Cerebellar nuclear complex (tissue), 1 donor: Measurements from ENCODE around the gene HS1BP3.
A peak's percentile ranks its signal among the peaks of the same experiment; 100 is the strongest.

Source experiments
- DNase-seq, 2 experiments: peaks; one replicate each; lab custom pipeline; 2025; lab: John Stamatoyannopoulos, UW

The HS1BP3 gene

GRCh38 chr2:20650877-20651730 lies at the start of gene HS1BP3:
Gene HS1BP3, minus strand, starts transcription at chr2:20651098. Its CDS starts 35 bp downstream, at chr2:20651063.
- DNase-seq, result peak; percentile 8 to 33

GRCh38 chr2:20698916-20699613 lies 48.2 kb upstream of the HS1BP3 start:
- no peak for DNase-seq

GRCh38 chr2:20697322-20697934 lies 46.5 kb upstream of the HS1BP3 start:
- DNase-seq, result no peak

- DNase-seq, result no peak
Measured at GRCh38 chr2:20696366-20696765, 45.5 kb upstream of the HS1BP3 start.

GRCh38 chr2:20693317-20693716 lies 42.4 kb upstream of the HS1BP3 start:
- DNase-seq, result no peak

- DNase-seq, result no peak
Measured at GRCh38 chr2:20692081-20692480, 41.2 kb upstream of the HS1BP3 start.

GRCh38 chr2:20691076-20691734 lies 40.3 kb upstream of the HS1BP3 start:
- no peak for DNase-seq

- DNase-seq, result no peak
Measured at GRCh38 chr2:20689428-20690264, 38.7 kb upstream of the HS1BP3 start.

- DNase-seq, result no peak
Measured at GRCh38 chr2:20687260-20687832, 36.4 kb upstream of the HS1BP3 start.

GRCh38 chr2:20684581-20685063 lies 33.7 kb upstream of the HS1BP3 start:
- no peak for DNase-seq

- no peak for DNase-seq
Measured at GRCh38 chr2:20682167-20682920, 31.4 kb upstream of the HS1BP3 start.

- no peak for DNase-seq
Measured at GRCh38 chr2:20680744-20681375, 30.0 kb upstream of the HS1BP3 start.

- DNase-seq, result no peak
Measured at GRCh38 chr2:20678780-20679179, 27.9 kb upstream of the HS1BP3 start.

GRCh38 chr2:20678086-20678395 lies 27.1 kb upstream of the HS1BP3 start:
- no peak for DNase-seq

- no peak for DNase-seq
Measured at GRCh38 chr2:20677301-20678085, 26.6 kb upstream of the HS1BP3 start.

- no peak for DNase-seq
Measured at GRCh38 chr2:20676353-20677215, 25.7 kb upstream of the HS1BP3 start.

GRCh38 chr2:20675701-20676352 lies 24.9 kb upstream of the HS1BP3 start:
- DNase-seq, result no peak
